Endothelial cell of umbilical vein (primary cell): ENCODE data around the gene DBF4B. TPM values are rescaled to one million over a fixed set of nuclear protein-coding genes. Genes with fewer than 3 reads are reported as not detected.
A peak's percentile ranks its signal among the peaks of the same experiment; 100 is the strongest.

ENCODE experiments used
- BruUV-seq: library from RNA; stranded (reverse); fragments of 400-500 nt; replicated peaks from 2 replicates; lab custom pipeline; 2021; lab: Mats Ljungman, UMichigan
- CTCF ChIA-PET: fragments of 300-600, 350-600 bp; sonication (Branson Sonifier 250); formaldehyde crosslinking; loops from one replicate; lab custom pipeline; 2021; ENCODE audit warnings: antibody characterized with exemption, inconsistent platforms; lab: Charles Lee
- POLR2A ChIA-PET: fragments of 300-600, 350-600 bp; sonication (Branson Sonifier 250); formaldehyde crosslinking; loops from one replicate; lab custom pipeline; 2021; ENCODE audit warnings: antibody characterized with exemption, inconsistent platforms; lab: Charles Lee
- DNase-seq: peaks from one replicate; pipeline ENCODE4 v3.0.0-alpha.2; 2011; ENCODE audit warnings: low read depth, low spot score
- FAIRE-seq: peaks from 2 replicates; lab custom pipeline; 2011; peaks lifted over from hg19 to GRCh38; lab: Jason Lieb, UNC
- H2AFZ ChIP-seq: 2 replicates; pipeline ENCODE4 v1.6.0; 2012; ENCODE audit warnings: low read depth, low read length, control low read depth, inconsistent platforms
- H3K27ac ChIP-seq: 2 replicates; pipeline ENCODE4 v1.5.1; 2011; ENCODE audit warnings: low read depth, mild to moderate bottlenecking, control low read depth, low read length, moderate library complexity; ENCODE audit not compliant: insufficient read depth
- H3K27me3 ChIP-seq, 2 experiments: 2 replicates each; pipeline versions ENCODE4 v1.6.0 to v1.6.1; 2011; ENCODE audit warnings: low read length in 2 of 2, mixed read lengths in 1 of 2; ENCODE audit not compliant: control insufficient read depth in 2 of 2, insufficient read depth in 2 of 2
- H3K36me3 ChIP-seq, 2 experiments: 2 replicates in 1 of 2; 3 replicates in 1 of 2; pipeline ENCODE4 v1.5.1; 2011; ENCODE audit warnings: low read length in 2 of 2, mild to moderate bottlenecking in 1 of 2, moderate library complexity in 1 of 2; ENCODE audit not compliant: control insufficient read depth in 2 of 2, insufficient read depth in 2 of 2; ENCODE audit errors: extremely low read depth in 1 of 2
- H3K4me1 ChIP-seq: 3 replicates; pipeline ENCODE4 v1.5.1; 2011; ENCODE audit warnings: mild to moderate bottlenecking, low read length; ENCODE audit not compliant: control insufficient read depth, insufficient read depth; ENCODE audit errors: extremely low read depth
- H3K4me2 ChIP-seq: 2 replicates; pipeline ENCODE4 v1.6.1; 2011; ENCODE audit warnings: low read length, control low read depth, mixed read lengths; ENCODE audit not compliant: insufficient read depth
- H3K4me3 ChIP-seq, 3 experiments: fragments of 200-600 bp in 1 of 3; sonication (generic), shearing (Covaris generic) in 1 of 3; replicated peaks in 1 of 3; 2 replicates each; pipeline ENCODE4 v1.5.1; 2011 to 2016; ENCODE audit warnings: control low read depth in 3 of 3, low read length in 3 of 3, mild to moderate bottlenecking in 2 of 3, inconsistent platforms in 1 of 3, low read depth in 1 of 3, moderate library complexity in 1 of 3; ENCODE audit not compliant: insufficient read depth in 1 of 3
- H3K79me2 ChIP-seq: 2 replicates; pipeline ENCODE4 v1.6.0; 2012; ENCODE audit warnings: low read length, inconsistent platforms; ENCODE audit not compliant: control insufficient read depth, insufficient read depth
- H3K9ac ChIP-seq: replicated peaks from 2 replicates; pipeline ENCODE3; 2011; ENCODE audit warnings: low read length, control low read depth; ENCODE audit not compliant: insufficient read depth; ENCODE audit errors: extremely low read depth
- H3K9me1 ChIP-seq: replicated peaks from 3 replicates; pipeline ENCODE4 v1.6.0; 2011; ENCODE audit warnings: mild to moderate bottlenecking, low read length; ENCODE audit not compliant: control insufficient read depth, insufficient read depth; ENCODE audit errors: extremely low read depth
- H3K9me3 ChIP-seq: replicated peaks from 2 replicates; pipeline ENCODE4 v1.5.1; 2012; ENCODE audit warnings: low read length, inconsistent platforms; ENCODE audit not compliant: control insufficient read depth, insufficient read depth
- H4K20me1 ChIP-seq: replicated peaks from 2 replicates; pipeline ENCODE3; 2011; ENCODE audit warnings: mild to moderate bottlenecking, low read length; ENCODE audit not compliant: control insufficient read depth, insufficient read depth; ENCODE audit errors: extremely low read depth
- EZH2 ChIP-seq: IDR thresholded peaks from 2 replicates; pipeline ENCODE4 v1.6.1; 2012; ENCODE audit warnings: borderline replicate concordance, low read depth, mild to moderate bottlenecking, moderate library complexity, low read length, inconsistent platforms; ENCODE audit not compliant: severe bottlenecking
- GATA2 ChIP-seq: IDR thresholded peaks from 2 replicates; pipeline ENCODE4 v1.7.0; 2011; ENCODE audit warnings: low read depth, mild to moderate bottlenecking, moderate library complexity, mixed read lengths, low read length; ENCODE audit not compliant: insufficient read length, insufficient read depth
- JUN ChIP-seq: IDR thresholded peaks from 2 replicates; pipeline ENCODE4 v1.6.1; 2011; ENCODE audit warnings: borderline replicate concordance, low read depth; ENCODE audit not compliant: insufficient read length, insufficient read depth
- MYC ChIP-seq: IDR thresholded peaks from one replicate; pipeline ENCODE4 v1.6.1; 2011; ENCODE audit warnings: mild to moderate bottlenecking, low read depth, low read length
- POLR2A ChIP-seq: IDR thresholded peaks from 2 replicates; pipeline ENCODE4 v1.6.1; 2012; ENCODE audit warnings: low read depth, mild to moderate bottlenecking, control low read depth, low read length
- dilution Hi-C: fragments of 300-500 bp; cut with MboI; formaldehyde crosslinking; loops from one replicate; pipeline ENCODE4 v1.15.0; 2019; ENCODE audit warnings: low sequenced_read_pairs; ENCODE audit not compliant: extremely low pct_ligation_motif_present
- intact Hi-C: fragments of 100-400 bp; cut with micrococcal nuclease; formaldehyde crosslinking; loops from one replicate; pipeline ENCODE4 v1.10.0; 2022
- polyA plus RNA-seq, 4 experiments: library from polyadenylated mRNA; depleted of rRNA in 3 of 4; stranded (reverse) in 3 of 4; unstranded in 1 of 4; fragments of >200 nt; gene quantifications; 2 replicates each; pipeline versions ENCODE4 v1.2.1 to v1.2.3, GENCODE V29; 2011 to 2012; ENCODE audit warnings: missing spikeins in 1 of 4
- total RNA-seq: library from RNA; stranded (reverse); gene quantifications from 2 replicates; pipeline ENCODE4 v1.2.3, GENCODE V29; 2021
- TF ChIP-seq, protein P1 (sequence below), 2 donors: IDR thresholded peaks; 1 replicate in 1 of 2; 2 replicates in 1 of 2; pipeline ENCODE4 v1.5.1; 2011; ENCODE audit warnings: low read length in 2 of 2, mild to moderate bottlenecking in 2 of 2, moderate library complexity in 2 of 2, control low read depth in 1 of 2, inconsistent platforms in 1 of 2, low read depth in 1 of 2; ENCODE audit not compliant: insufficient read depth in 1 of 2; ENCODE audit errors: extremely low read depth in 1 of 2

The DBF4B gene
- total and polyA plus RNA-seq, 2 donors (not counting 3 experiments of a cell fraction or from before 2014, with no cell fraction given) = 12.5 to 26.2 TPM

DNA sequence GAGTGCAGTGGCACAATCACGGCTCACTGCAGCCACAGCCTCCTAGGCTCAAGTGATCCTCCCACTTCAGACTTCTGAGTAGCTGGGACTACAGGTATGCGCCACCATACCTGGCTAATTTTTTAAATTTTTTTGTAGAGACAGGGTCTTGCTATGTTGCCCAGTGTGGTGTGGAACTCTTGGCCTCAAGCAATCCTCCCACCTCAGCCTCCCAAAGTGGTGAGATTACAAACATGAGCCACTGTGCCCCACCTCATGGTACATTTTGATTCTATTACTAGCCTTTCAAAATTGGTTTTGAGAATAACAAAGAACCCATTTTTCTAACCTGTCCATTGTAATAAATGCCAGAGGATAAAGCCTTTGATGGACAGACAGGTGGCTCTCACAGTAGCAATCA, 20.3 kb upstream of the DBF4B start:
- no peak for TF ChIP-seq JUN

DNA sequence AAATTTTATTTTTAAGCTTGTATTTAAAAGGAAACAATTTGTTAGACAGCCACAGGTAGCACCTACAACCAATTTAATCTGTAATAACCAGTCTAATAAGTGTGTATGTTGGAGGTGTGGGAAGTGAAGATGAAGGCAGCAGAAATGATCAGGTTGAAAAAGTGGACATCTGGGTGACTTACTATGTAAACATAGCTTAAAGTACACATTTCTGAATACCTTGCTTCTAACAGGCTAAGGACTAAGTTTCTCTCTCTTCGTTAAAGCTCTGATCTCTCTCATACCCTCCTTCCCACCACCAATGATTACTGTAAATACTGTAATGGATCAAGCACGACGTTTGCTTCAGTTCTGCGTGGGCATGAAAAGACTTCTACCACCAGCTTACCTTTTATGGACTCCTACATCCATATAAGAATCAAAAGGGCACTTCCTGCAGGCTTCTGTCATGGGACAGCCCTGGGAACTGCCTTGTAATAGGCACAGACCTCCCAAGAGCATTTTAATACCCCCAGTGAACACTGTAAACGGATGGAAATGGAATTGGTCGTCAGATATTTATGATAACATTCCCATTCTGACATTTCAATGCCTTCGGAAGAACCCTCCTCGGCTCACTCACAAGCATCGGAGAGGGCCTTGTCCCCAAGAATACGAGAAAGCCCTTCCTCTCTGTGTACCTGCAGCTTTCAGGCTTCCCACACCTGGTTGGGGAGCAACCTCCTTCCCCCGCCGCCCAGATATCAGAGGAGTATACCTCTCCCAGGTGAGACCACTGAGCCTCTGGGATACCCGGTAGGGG, 19.6 kb upstream of the DBF4B start:
- no peaks in the 10 kb centered on the region for H3K27me3 ChIP-seq
- ChIA-PET POLR2A (no interaction called here), CTCF (interaction anchor here (0.8 to 1.5 kb wide), 4 partner anchors 12 to 135 kb away, joined by 3 read pairs; partner anchors contain the start of gene DBF4B)
- H3K36me3 ChIP-seq = no peaks in the 10 kb centered on the region
- peak overlapping the region; percentile 94 for H3K9ac ChIP-seq
- peaks cover 21% of the 10 kb centered on the region for H3K79me2 ChIP-seq
- no peaks in the 10 kb centered on the region for H3K9me1 ChIP-seq
- peak overlapping the region; percentile 89 to 98 (median 90) for H3K4me3 ChIP-seq
- no peaks in the 10 kb centered on the region for H3K9me3 ChIP-seq
- peak overlapping the region; percentile 92 for H3K4me2 ChIP-seq
- H2AFZ ChIP-seq = peak overlapping the region; percentile 98
- FAIRE-seq (peak; percentile 56), DNase-seq (peak; percentile 4)
- dilution Hi-C loops (no loop called here), intact Hi-C loops (no loop called here)
- TF ChIP-seq GATA2 (no peak), MYC (no peak), JUN (no peak), EZH2 (no peak), POLR2A (no peak)
- TF ChIP-seq, protein P1, sequence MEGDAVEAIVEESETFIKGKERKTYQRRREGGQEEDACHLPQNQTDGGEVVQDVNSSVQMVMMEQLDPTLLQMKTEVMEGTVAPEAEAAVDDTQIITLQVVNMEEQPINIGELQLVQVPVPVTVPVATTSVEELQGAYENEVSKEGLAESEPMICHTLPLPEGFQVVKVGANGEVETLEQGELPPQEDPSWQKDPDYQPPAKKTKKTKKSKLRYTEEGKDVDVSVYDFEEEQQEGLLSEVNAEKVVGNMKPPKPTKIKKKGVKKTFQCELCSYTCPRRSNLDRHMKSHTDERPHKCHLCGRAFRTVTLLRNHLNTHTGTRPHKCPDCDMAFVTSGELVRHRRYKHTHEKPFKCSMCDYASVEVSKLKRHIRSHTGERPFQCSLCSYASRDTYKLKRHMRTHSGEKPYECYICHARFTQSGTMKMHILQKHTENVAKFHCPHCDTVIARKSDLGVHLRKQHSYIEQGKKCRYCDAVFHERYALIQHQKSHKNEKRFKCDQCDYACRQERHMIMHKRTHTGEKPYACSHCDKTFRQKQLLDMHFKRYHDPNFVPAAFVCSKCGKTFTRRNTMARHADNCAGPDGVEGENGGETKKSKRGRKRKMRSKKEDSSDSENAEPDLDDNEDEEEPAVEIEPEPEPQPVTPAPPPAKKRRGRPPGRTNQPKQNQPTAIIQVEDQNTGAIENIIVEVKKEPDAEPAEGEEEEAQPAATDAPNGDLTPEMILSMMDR (IDR thresholded peaks at IDR 0.05; ENCODE audit: extremely low read depth in 1 of 2, insufficient read depth in 1 of 2, low read depth in 1 of 2, low read length in 2 of 2) = no peak
- peaks cover 14% of the 10 kb centered on the region for H3K4me1 ChIP-seq
- H4K20me1 ChIP-seq = no peaks in the 10 kb centered on the region
- TSS peak; percentile 50 for BruUV-seq
- peak overlapping the region; percentile 62 for H3K27ac ChIP-seq

More for the DNA sequence above, 20.3 kb upstream of the DBF4B start:
- ChIA-PET POLR2A (no interaction called here), CTCF (interaction anchor here (0.8 to 1.1 kb wide), 2 partner anchors 11 to 16 kb away, joined by 3 read pairs; no protein-coding TSS in a partner anchor)
- Histone ChIP-seq H3K4me1 (peaks cover 14% of the 10 kb centered on the region), H3K4me3 (no peak overlapping the region), H3K79me2 (peaks cover 21% of the 10 kb centered on the region), H4K20me1 (no peaks in the 10 kb centered on the region), H3K9me3 (no peaks in the 10 kb centered on the region), H3K36me3 (peaks cover 0 to 4% of the 10 kb centered on the region in 2 experiments), H3K4me2 (peak overlapping the region; percentile 92), H3K27ac (no peak overlapping the region), H3K9me1 (no peaks in the 10 kb centered on the region), H3K9ac (no peak overlapping the region), H2AFZ (no peak overlapping the region), H3K27me3 (no peaks in the 10 kb centered on the region)
- intact Hi-C loops (no loop called here), dilution Hi-C loops (no loop called here)
- BruUV-seq = no TSS peak
- FAIRE-seq (no peak), DNase-seq (no peak)
